MCF 10A (cell line): ENCODE results near the gene PRKG1. TPM values are rescaled to one million over a fixed set of nuclear protein-coding genes. Genes with fewer than 3 reads are reported as not detected.

Experiments
- BruUV-seq: library from RNA; stranded (reverse); fragments of 400-500 nt; replicated peaks from 2 replicates; lab custom pipeline; 2021; lab: Mats Ljungman, UMichigan
- CTCF ChIA-PET: fragments of 300-600 bp; sonication (Branson Sonifier 250); formaldehyde crosslinking; extraction: SDS; loops from one replicate; lab custom pipeline; 2021; ENCODE audit warnings: antibody characterized with exemption, inconsistent platforms; lab: Yijun Ruan, JAX
- POLR2A ChIA-PET: fragments of 300-600, 350-650 bp; sonication (Branson Sonifier 250); formaldehyde crosslinking; extraction: SDS; loops from one replicate; lab custom pipeline; 2020; ENCODE audit warnings: antibody characterized with exemption, inconsistent platforms; lab: Yijun Ruan, JAX
- DNase-seq: peaks from one replicate; pipeline ENCODE4 v3.0.0-alpha.2; 2018; ENCODE audit not compliant: unreplicated experiment
- H3K27ac Mint-ChIP-seq: one replicate; pipeline ENCODE4 v1.8.0; 2022; ENCODE audit warnings: mild to moderate bottlenecking, low read depth, mixed read lengths; ENCODE audit not compliant: unreplicated experiment
- H3K27me3 Mint-ChIP-seq: one replicate; pipeline ENCODE4 v1.8.0; 2022; ENCODE audit warnings: mixed read lengths; ENCODE audit not compliant: insufficient read depth, unreplicated experiment
- H3K36me3 Mint-ChIP-seq: one replicate; pipeline ENCODE4 v1.8.0; 2022; ENCODE audit warnings: mild to moderate bottlenecking, moderate library complexity, mixed read lengths; ENCODE audit not compliant: insufficient read depth, unreplicated experiment
- H3K4me1 Mint-ChIP-seq: one replicate; pipeline ENCODE4 v1.8.0; 2022; ENCODE audit warnings: mixed read lengths; ENCODE audit not compliant: insufficient read depth, unreplicated experiment
- H3K4me3 Mint-ChIP-seq: one replicate; pipeline ENCODE4 v1.8.0; 2022; ENCODE audit warnings: mild to moderate bottlenecking, moderate library complexity, mixed read lengths; ENCODE audit not compliant: unreplicated experiment
- H3K9me3 Mint-ChIP-seq: one replicate; pipeline ENCODE4 v1.8.0; 2022; ENCODE audit warnings: mixed read lengths; ENCODE audit not compliant: unreplicated experiment
- intact Hi-C: fragments of 100-400 bp; cut with micrococcal nuclease; formaldehyde crosslinking; loops from 2 replicates; pipeline ENCODE4 v1.14.1; 2022
- total RNA-seq: library from RNA; stranded (reverse); gene quantifications from 2 replicates; pipeline ENCODE4 v1.2.3, GENCODE V29; 2022
- TF ChIP-seq, protein P1 (sequence below): fragments of 200-600 bp; IDR thresholded peaks from one replicate; pipeline ENCODE4 v1.8.0; 2022; ENCODE audit warnings: antibody characterized with exemption, mild to moderate bottlenecking; ENCODE audit not compliant: unreplicated experiment

Gene PRKG1
- total RNA-seq, 1 experiment from 2014 or later: 0.09 TPM

DNA sequence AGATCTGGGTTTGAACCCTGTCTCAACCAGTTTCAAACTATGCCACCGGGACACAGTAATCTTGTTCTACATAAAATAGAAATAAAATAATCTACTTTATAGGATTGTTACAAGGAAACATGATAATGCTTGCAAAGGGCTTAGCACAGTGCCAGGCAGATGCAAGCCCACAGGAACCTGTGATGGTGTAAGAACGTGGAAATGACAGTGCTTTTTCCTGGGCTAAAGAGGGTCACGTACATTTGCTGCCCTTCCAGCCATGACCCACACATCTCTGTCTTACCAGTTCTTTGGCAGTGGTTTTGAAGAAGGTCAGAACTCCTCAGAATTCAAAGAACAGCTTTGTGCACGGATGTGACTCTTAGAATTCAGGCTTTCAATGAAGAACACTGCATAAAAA, 342.2 kb downstream of the PRKG1 start:
- ChIA-PET POLR2A (no interaction called here), CTCF (interaction anchor here (0.6 to 0.7 kb wide), 2 partner anchors 492 to 545 kb away, joined by 3 to 4 read pairs; no protein-coding TSS in a partner anchor)
- DNase-seq: no peak
- TF ChIP-seq, protein P1, sequence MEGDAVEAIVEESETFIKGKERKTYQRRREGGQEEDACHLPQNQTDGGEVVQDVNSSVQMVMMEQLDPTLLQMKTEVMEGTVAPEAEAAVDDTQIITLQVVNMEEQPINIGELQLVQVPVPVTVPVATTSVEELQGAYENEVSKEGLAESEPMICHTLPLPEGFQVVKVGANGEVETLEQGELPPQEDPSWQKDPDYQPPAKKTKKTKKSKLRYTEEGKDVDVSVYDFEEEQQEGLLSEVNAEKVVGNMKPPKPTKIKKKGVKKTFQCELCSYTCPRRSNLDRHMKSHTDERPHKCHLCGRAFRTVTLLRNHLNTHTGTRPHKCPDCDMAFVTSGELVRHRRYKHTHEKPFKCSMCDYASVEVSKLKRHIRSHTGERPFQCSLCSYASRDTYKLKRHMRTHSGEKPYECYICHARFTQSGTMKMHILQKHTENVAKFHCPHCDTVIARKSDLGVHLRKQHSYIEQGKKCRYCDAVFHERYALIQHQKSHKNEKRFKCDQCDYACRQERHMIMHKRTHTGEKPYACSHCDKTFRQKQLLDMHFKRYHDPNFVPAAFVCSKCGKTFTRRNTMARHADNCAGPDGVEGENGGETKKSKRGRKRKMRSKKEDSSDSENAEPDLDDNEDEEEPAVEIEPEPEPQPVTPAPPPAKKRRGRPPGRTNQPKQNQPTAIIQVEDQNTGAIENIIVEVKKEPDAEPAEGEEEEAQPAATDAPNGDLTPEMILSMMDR: no peak
- intact Hi-C loops: no loop called here
- Mint-ChIP-seq H3K27ac (no peak overlapping the region), H3K27me3 (peaks cover 41% of the 10 kb centered on the region), H3K4me3 (no peak overlapping the region), H3K9me3 (no peaks in the 10 kb centered on the region), H3K4me1 (no peaks in the 10 kb centered on the region), H3K36me3 (no peaks in the 10 kb centered on the region)
- BruUV-seq: no TSS peak

GRCh38 chr10:51419196-51420093, 345.2 kb downstream of the PRKG1 start:
- Mint-ChIP-seq H3K27me3 (peaks cover 39% of the 10 kb centered on the region), H3K9me3 (no peaks in the 10 kb centered on the region), H3K4me1 (no peaks in the 10 kb centered on the region), H3K27ac (no peak overlapping the region), H3K36me3 (no peaks in the 10 kb centered on the region), H3K4me3 (no peak overlapping the region)
- TF ChIP-seq, protein P1: no peak
- intact Hi-C loops: loop anchor here (5.0 kb wide), 1 partner anchor 543 kb away; no protein-coding TSS in a partner anchor
- BruUV-seq: no TSS peak
- no peak for DNase-seq
- ChIA-PET CTCF (interaction anchor here (0.7 to 5.6 kb wide), 6 partner anchors 12 to 695 kb away, joined by 3 to 71 read pairs (median 4); no protein-coding TSS in a partner anchor), POLR2A (no interaction called here)

GRCh38 chr10:51421853-51422252, 347.6 kb downstream of the PRKG1 start:
- no peak for DNase-seq
- TF ChIP-seq, protein P1: no peak
- H3K27me3 Mint-ChIP-seq: peaks cover 58% of the 10 kb centered on the region
- H3K9me3 Mint-ChIP-seq: no peaks in the 10 kb centered on the region
- H3K4me3 Mint-ChIP-seq: no peak overlapping the region
- no peaks in the 10 kb centered on the region for H3K36me3 Mint-ChIP-seq
- no peak overlapping the region for H3K27ac Mint-ChIP-seq
- BruUV-seq: no TSS peak
- ChIA-PET POLR2A (no interaction called here), CTCF (interaction anchor here (0.5 to 5.6 kb wide), 45 partner anchors 8 to 795 kb away, joined by 3 to 71 read pairs (median 4); no protein-coding TSS in a partner anchor)
- no peaks in the 10 kb centered on the region for H3K4me1 Mint-ChIP-seq
- intact Hi-C loops: loop anchor here (1.0 to 5.0 kb wide), 4 partner anchors 32 to 540 kb away; no protein-coding TSS in a partner anchor
